Measurements from ENCODE around the gene TPD52L1.
A peak's percentile ranks its signal among the peaks of the same experiment; 100 is the strongest.

Gene TPD52L1

GRCh38 chr6:125182237-125183008, 28.9 kb downstream of the TPD52L1 start:
- DNase-seq, result no peak

- peak; percentile 51 for DNase-seq
These were observed 29.8 kb downstream of the TPD52L1 start for GRCh38 chr6:125183391-125183790.

- DNase-seq, result peak; percentile 65
These were observed 34.5 kb downstream of the TPD52L1 start for GRCh38 chr6:125188037-125188436.

GRCh38 chr6:125188594-125189203, 35.1 kb downstream of the TPD52L1 start:
- no peak for DNase-seq

GRCh38 chr6:125189494-125189893, 35.9 kb downstream of the TPD52L1 start:
- DNase-seq, result no peak

GRCh38 chr6:125190667-125191066, 37.1 kb downstream of the TPD52L1 start:
- DNase-seq, result no peak

- DNase-seq, result peak; percentile 85
These were observed 38.5 kb downstream of the TPD52L1 start for GRCh38 chr6:125191916-125192609.

GRCh38 chr6:125192610-125192930, 39.0 kb downstream of the TPD52L1 start:
- DNase-seq, result no peak

GRCh38 chr6:125193208-125193607, 39.6 kb downstream of the TPD52L1 start:
- no peak for DNase-seq

- DNase-seq, result no peak
These were observed 41.4 kb downstream of the TPD52L1 start for GRCh38 chr6:125194941-125195340.

- no peak for DNase-seq
These were observed 42.0 kb downstream of the TPD52L1 start for GRCh38 chr6:125195526-125195925.

- no peak for DNase-seq
These were observed 43.0 kb downstream of the TPD52L1 start for GRCh38 chr6:125196613-125197012.

- DNase-seq, result peak; percentile 36
These were observed 44.3 kb downstream of the TPD52L1 start for GRCh38 chr6:125197795-125198269.

GRCh38 chr6:125198398-125198937, 44.9 kb downstream of the TPD52L1 start:
- DNase-seq, result no peak

GRCh38 chr6:125200941-125201340, 47.4 kb downstream of the TPD52L1 start:
- DNase-seq, result no peak

GRCh38 chr6:125201961-125202729, 48.6 kb downstream of the TPD52L1 start:
- peak; percentile 93 for DNase-seq

GRCh38 chr6:125203395-125203794, 49.8 kb downstream of the TPD52L1 start:
- no peak for DNase-seq

- DNase-seq, result no peak
These were observed 52.4 kb downstream of the TPD52L1 start for GRCh38 chr6:125205931-125206330.

GRCh38 chr6:125206389-125206788, 52.8 kb downstream of the TPD52L1 start:
- no peak for DNase-seq

- no peak for DNase-seq
These were observed 54.4 kb downstream of the TPD52L1 start for GRCh38 chr6:125207956-125208355.

GRCh38 chr6:125208625-125209249, 55.2 kb downstream of the TPD52L1 start:
- no peak for DNase-seq

- DNase-seq, result no peak
These were observed 57.1 kb downstream of the TPD52L1 start for GRCh38 chr6:125210667-125211066.

Data from EL (cell line).